ENCODE measurements around the gene OR9I1. TPM values are rescaled to one million over a fixed set of nuclear protein-coding genes. Genes with fewer than 3 reads are reported as not detected.

Gene OR9I1
- total RNA-seq, 1 experiment from 2014 or later = not detected

- DNase-seq (ENCODE audit: low read depth, low spot score) (no peak), ATAC-seq (no peak)
- ChIA-PET CTCF (no interaction called here), POLR2A (no interaction called here)
- no peak overlapping the region for H3K4me3 ChIP-seq (ENCODE audit: low read depth in 2 of 2, low read length in 2 of 2)
- H3K9me3 ChIP-seq (ENCODE audit: control insufficient read depth, insufficient read depth, low read depth, low read length) = no peaks in the 10 kb centered on the region
- H3K27ac ChIP-seq (ENCODE audit: low read length) = no peak overlapping the region
- H3K27me3 ChIP-seq (ENCODE audit: control insufficient read depth, insufficient read depth, low read length) = no peaks in the 10 kb centered on the region
- no peak for TF ChIP-seq TCF7L2 (IDR thresholded peaks at IDR 0.05; ENCODE audit: low read depth, low read length)
- TF ChIP-seq, protein P1, sequence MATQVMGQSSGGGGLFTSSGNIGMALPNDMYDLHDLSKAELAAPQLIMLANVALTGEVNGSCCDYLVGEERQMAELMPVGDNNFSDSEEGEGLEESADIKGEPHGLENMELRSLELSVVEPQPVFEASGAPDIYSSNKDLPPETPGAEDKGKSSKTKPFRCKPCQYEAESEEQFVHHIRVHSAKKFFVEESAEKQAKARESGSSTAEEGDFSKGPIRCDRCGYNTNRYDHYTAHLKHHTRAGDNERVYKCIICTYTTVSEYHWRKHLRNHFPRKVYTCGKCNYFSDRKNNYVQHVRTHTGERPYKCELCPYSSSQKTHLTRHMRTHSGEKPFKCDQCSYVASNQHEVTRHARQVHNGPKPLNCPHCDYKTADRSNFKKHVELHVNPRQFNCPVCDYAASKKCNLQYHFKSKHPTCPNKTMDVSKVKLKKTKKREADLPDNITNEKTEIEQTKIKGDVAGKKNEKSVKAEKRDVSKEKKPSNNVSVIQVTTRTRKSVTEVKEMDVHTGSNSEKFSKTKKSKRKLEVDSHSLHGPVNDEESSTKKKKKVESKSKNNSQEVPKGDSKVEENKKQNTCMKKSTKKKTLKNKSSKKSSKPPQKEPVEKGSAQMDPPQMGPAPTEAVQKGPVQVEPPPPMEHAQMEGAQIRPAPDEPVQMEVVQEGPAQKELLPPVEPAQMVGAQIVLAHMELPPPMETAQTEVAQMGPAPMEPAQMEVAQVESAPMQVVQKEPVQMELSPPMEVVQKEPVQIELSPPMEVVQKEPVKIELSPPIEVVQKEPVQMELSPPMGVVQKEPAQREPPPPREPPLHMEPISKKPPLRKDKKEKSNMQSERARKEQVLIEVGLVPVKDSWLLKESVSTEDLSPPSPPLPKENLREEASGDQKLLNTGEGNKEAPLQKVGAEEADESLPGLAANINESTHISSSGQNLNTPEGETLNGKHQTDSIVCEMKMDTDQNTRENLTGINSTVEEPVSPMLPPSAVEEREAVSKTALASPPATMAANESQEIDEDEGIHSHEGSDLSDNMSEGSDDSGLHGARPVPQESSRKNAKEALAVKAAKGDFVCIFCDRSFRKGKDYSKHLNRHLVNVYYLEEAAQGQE (IDR thresholded peaks at IDR 0.05; ENCODE audit: insufficient read depth in 1 of 2, low read depth in 2 of 2, low read length in 1 of 2) = no peak
- TF ChIP-seq CTCF (IDR thresholded peaks at IDR 0.05) = no peak
- no peak for TF ChIP-seq SIN3A (IDR thresholded peaks at IDR 0.05; ENCODE audit: borderline replicate concordance, insufficient read depth, low read depth, low read length)
- TF ChIP-seq POLR2AphosphoS5 (IDR thresholded peaks at IDR 0.05; ENCODE audit: low read depth, low read length) = no peak
- intact Hi-C loops (cut with micrococcal nuclease; ENCODE audit: unreplicated experiment) (no loop called here), in situ Hi-C loops (cut with HindIII; ENCODE audit: low pct_unique_long_range_greater_than_20kb, low sequenced_read_pairs) (no loop called here)
- H3K4me1 ChIP-seq (ENCODE audit: control insufficient read depth, insufficient read depth, low read length) = no peaks in the 10 kb centered on the region
- H3K36me3 ChIP-seq (ENCODE audit: control insufficient read depth, insufficient read depth, low read length) = no peaks in the 10 kb centered on the region
- no TSS peak for BruUV-seq (replicated peaks)
These were observed 27.5 kb upstream of the OR9I1 start for GRCh38 chr11:58152781-58153180.

DNA sequence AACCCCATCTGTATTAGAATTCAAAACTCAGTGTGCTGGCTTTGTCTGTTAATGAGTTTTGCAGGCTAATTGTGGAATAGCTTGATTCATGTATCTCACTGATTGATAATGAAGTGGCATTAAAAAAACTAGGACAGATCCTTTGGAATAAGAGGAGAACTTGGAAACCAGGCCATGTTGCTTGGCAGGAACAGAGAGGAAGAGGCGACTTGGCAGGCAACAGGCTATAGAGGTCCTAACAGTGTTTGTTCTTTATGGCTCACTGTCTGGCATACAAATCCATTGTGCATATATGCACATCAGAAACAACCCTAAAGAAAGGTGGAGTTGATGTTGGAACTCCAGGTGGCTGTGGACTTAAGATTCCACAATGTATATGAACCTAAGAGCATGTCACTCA lies 17.4 kb upstream of the OR9I1 start:
- no peak for TF ChIP-seq CTCF (IDR thresholded peaks at IDR 0.05)
- no peak for TF ChIP-seq SIN3A (IDR thresholded peaks at IDR 0.05; ENCODE audit: borderline replicate concordance, insufficient read depth, low read depth, low read length)
- TF ChIP-seq, protein P1 (IDR thresholded peaks at IDR 0.05; ENCODE audit: insufficient read depth in 1 of 2, low read depth in 2 of 2, low read length in 1 of 2) = no peak
- no peak for TF ChIP-seq POLR2AphosphoS5 (IDR thresholded peaks at IDR 0.05; ENCODE audit: low read depth, low read length)
- no peak for TF ChIP-seq TCF7L2 (IDR thresholded peaks at IDR 0.05; ENCODE audit: low read depth, low read length)
- Histone ChIP-seq H3K9me3 (ENCODE audit: control insufficient read depth, insufficient read depth, low read depth, low read length) (no peaks in the 10 kb centered on the region), H3K4me3 (ENCODE audit: low read depth in 2 of 2, low read length in 2 of 2) (no peak overlapping the region), H3K36me3 (ENCODE audit: control insufficient read depth, insufficient read depth, low read length) (no peaks in the 10 kb centered on the region), H3K27ac (ENCODE audit: low read length) (no peak overlapping the region), H3K27me3 (ENCODE audit: control insufficient read depth, insufficient read depth, low read length) (no peaks in the 10 kb centered on the region), H3K4me1 (ENCODE audit: control insufficient read depth, insufficient read depth, low read length) (no peaks in the 10 kb centered on the region)
- CTCF ChIA-PET = no interaction called here
- BruUV-seq (replicated peaks) = no TSS peak
- intact Hi-C loops (cut with micrococcal nuclease; ENCODE audit: unreplicated experiment) (no loop called here), in situ Hi-C loops (cut with HindIII; ENCODE audit: low pct_unique_long_range_greater_than_20kb, low sequenced_read_pairs) (no loop called here)
- POLR2A ChIA-PET = no interaction called here
- no peak for DNase-seq (ENCODE audit: low read depth, low spot score)
- ATAC-seq = no peak

All from Panc1 (cell line).